ENCODE results near the gene UGT2A2.

UGT2A2 gene

GRCh38 chr4:69568787-69569186 is 70.7 kb downstream of the UGT2A2 start:
- DNase-seq = no peak

- DNase-seq = no peak
Measured at GRCh38 chr4:69563424-69563823, 76.0 kb downstream of the UGT2A2 start.

DNA sequence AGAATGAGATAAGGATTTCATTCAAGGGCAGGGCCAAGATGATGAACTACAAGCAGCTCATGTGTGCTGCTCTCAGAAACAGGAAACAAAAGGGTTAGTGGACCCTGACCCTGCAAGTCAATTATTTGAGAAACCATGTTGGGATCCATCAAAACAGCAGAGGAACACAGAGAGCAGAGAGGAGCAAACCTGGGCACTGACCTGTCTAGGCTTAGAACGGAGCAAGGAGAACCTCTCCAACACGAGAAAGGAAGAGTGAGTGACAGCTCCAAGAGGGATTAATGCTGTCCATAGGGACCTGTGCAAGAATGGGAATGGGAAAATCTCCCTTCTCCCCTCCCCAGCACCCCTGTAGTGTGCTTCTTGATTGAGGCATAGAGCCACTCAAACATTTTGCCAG is 89.8 kb downstream of the UGT2A2 start:
- DNase-seq = no peak

- no peak for DNase-seq
Measured at GRCh38 chr4:69546134-69546765, 93.2 kb downstream of the UGT2A2 start.
